GM23248 (cell line): Measurements from ENCODE around the gene ZNF93. TPM values are rescaled to one million over a fixed set of nuclear protein-coding genes. Genes with fewer than 3 reads are reported as not detected.
"Not testable (repeated sequence)": the region's sequence is repeated elsewhere in the genome, so short reads cannot be mapped to it uniquely, and the experiment has no call there.

ENCODE experiments used
- DNase-seq: peaks from one replicate; pipeline ENCODE4 v3.0.0-alpha.2; 2015
- H2AFZ ChIP-seq: fragments of 200-600 bp; sonication (generic); 2 replicates; pipeline ENCODE4 v1.6.1; 2016; ENCODE audit warnings: antibody characterized with exemption
- H3F3A ChIP-seq: fragments of 200-600 bp; sonication (generic); 2 replicates; pipeline ENCODE4 v1.6.1; 2016; ENCODE audit warnings: mild to moderate bottlenecking, antibody characterized with exemption, mixed run types; ENCODE audit not compliant: insufficient read depth
- H3K27ac ChIP-seq: fragments of 200-600 bp; sonication (generic); 2 replicates; pipeline ENCODE4 v1.5.1; 2016; ENCODE audit warnings: mild to moderate bottlenecking
- H3K27me3 ChIP-seq: fragments of 200-600 bp; sonication (generic); replicated peaks from 2 replicates; pipeline ENCODE4 v1.6.1; 2016; ENCODE audit warnings: mild to moderate bottlenecking; ENCODE audit not compliant: insufficient read depth
- H3K36me3 ChIP-seq: fragments of 200-600 bp; sonication (generic); 2 replicates; pipeline ENCODE4 v1.6.1; 2016; ENCODE audit warnings: low read depth, mild to moderate bottlenecking
- H3K4me1 ChIP-seq: fragments of 200-600 bp; sonication (generic); 2 replicates; pipeline ENCODE4 v1.6.1; 2016; ENCODE audit warnings: mild to moderate bottlenecking; ENCODE audit not compliant: insufficient read depth
- H3K4me2 ChIP-seq: fragments of 200-600 bp; sonication (generic); one replicate; pipeline ENCODE4 v1.6.1; 2016; ENCODE audit warnings: mild to moderate bottlenecking; ENCODE audit not compliant: unreplicated experiment
- H3K4me3 ChIP-seq: fragments of 200-600 bp; sonication (generic); 2 replicates; pipeline ENCODE4 v1.5.1; 2016; ENCODE audit warnings: mild to moderate bottlenecking
- H3K79me2 ChIP-seq: fragments of 200-600 bp; sonication (generic); 2 replicates; pipeline ENCODE4 v1.6.1; 2016; ENCODE audit warnings: mild to moderate bottlenecking; ENCODE audit not compliant: insufficient read depth
- H3K9ac ChIP-seq: fragments of 200-600 bp; sonication (generic); 2 replicates; pipeline ENCODE4 v1.6.1; 2016; ENCODE audit warnings: mild to moderate bottlenecking
- H3K9me2 ChIP-seq: fragments of 200-600 bp; sonication (generic); 2 replicates; pipeline ENCODE4 v1.6.1; 2016; ENCODE audit warnings: mixed run types, mild to moderate bottlenecking, moderate library complexity; ENCODE audit not compliant: insufficient read depth
- H3K9me3 ChIP-seq: fragments of 200-600 bp; sonication (generic); one replicate; pipeline ENCODE4 v1.6.1; 2017; ENCODE audit warnings: low read depth
- H4K20me1 ChIP-seq: fragments of 200-600 bp; sonication (generic); 2 replicates; pipeline ENCODE4 v1.6.0; 2016; ENCODE audit not compliant: insufficient read depth
- EZH2 ChIP-seq: fragments of 200-600 bp; sonication (generic); IDR thresholded peaks from 2 replicates; pipeline ENCODE4 v1.6.1; 2018; ENCODE audit warnings: antibody characterized with exemption, mild to moderate bottlenecking; ENCODE audit not compliant: insufficient read depth, poor library complexity, severe bottlenecking
- EZH2phosphoT487 ChIP-seq: fragments of 200-600 bp; sonication (generic); IDR thresholded peaks from 2 replicates; pipeline ENCODE4 v1.6.1; 2018; ENCODE audit warnings: antibody characterized with exemption, moderate library complexity, mild to moderate bottlenecking, low read depth; ENCODE audit not compliant: insufficient read depth
- WGBS, 2 experiments: methylation state at CpG; one replicate each; pipeline ENCODE4 v1.1.6; 2015 to 2017; ENCODE audit warnings: low lambda C conversion rate in 2 of 2, low coverage in 1 of 2; ENCODE audit errors: missing lambda C conversion rate in 2 of 2; 5-methylcytosine and 5-hydroxymethylcytosine counted together
- in situ Hi-C: fragments of 300-500 bp; cut with MboI; formaldehyde crosslinking; loops from 2 replicates; pipeline ENCODE4 v1.15.0; 2020
- polyA plus RNA-seq: library from polyadenylated mRNA; unstranded; fragments of >200 nt; fragmentation: Nextera tagmentation; extraction: Ambion mirVana; gene quantifications from 2 replicates; pipeline ENCODE4 v1.2.1, GENCODE V29; 2016
- total RNA-seq: library from RNA; depleted of rRNA; stranded (reverse); fragments of >200 nt; shearing (Covaris generic); gene quantifications from 2 replicates; pipeline ENCODE4 v1.2.3, GENCODE V29; 2014; rRNA removed

The ZNF93 gene
- total RNA-seq (5.0 and 7.0 TPM in 2 replicates), polyA plus RNA-seq (3.8 and 4.5 TPM in 2 replicates)

GRCh38 chr19:19900729-19901444, at the start of gene ZNF93:
ZNF93 (plus strand) TSS chr19:19900946; CDS start chr19:19901089, 143 bp downstream.
- H3K27ac ChIP-seq = peak within 1 kb of the TSS; percentile 89
- H4K20me1 ChIP-seq = no peaks in the 10 kb centered on the region
- in situ Hi-C loops = no loop called here
- H3K4me3 ChIP-seq = peak within 1 kb of the TSS; percentile 91
- no peaks in the 10 kb centered on the region for H3K27me3 ChIP-seq
- WGBS, 2 experiments = 1 to 2% methylated on average over 34 of the region's 35 CpGs
- TF ChIP-seq EZH2phosphoT487 = no peak
- TF ChIP-seq EZH2 = no peak
- no peaks in the 10 kb centered on the region for H3K9me2 ChIP-seq
- no peaks in the 10 kb centered on the region for H3K36me3 ChIP-seq
- H3K9ac ChIP-seq = peak within 1 kb of the TSS; percentile 88
- peak within 1 kb of the TSS; percentile 93 for H2AFZ ChIP-seq
- peak within 1 kb of the TSS; percentile 88 for H3K4me2 ChIP-seq
- DNase-seq = peak; percentile 99
- H3K4me1 ChIP-seq = peaks cover 4% of the 10 kb centered on the region; the same call in 1 of the 2 replicates
- H3K9me3 ChIP-seq = no peaks in the 10 kb centered on the region
- H3K79me2 ChIP-seq = peaks cover 41% of the 10 kb centered on the region
- H3F3A ChIP-seq = peaks cover 25% of the 10 kb centered on the region

- H3K79me2 ChIP-seq, H3K4me1 ChIP-seq, H3K9ac ChIP-seq, H3K27ac ChIP-seq, H3K4me3 ChIP-seq, H3F3A ChIP-seq, H3K9me2 ChIP-seq, H3K36me3 ChIP-seq, H3K27me3 ChIP-seq, DNase-seq, in situ Hi-C loops, H4K20me1 ChIP-seq, H2AFZ ChIP-seq, H3K9me3 ChIP-seq, H3K4me2 ChIP-seq: not testable (repeated sequence)
- WGBS, 2 experiments = 17 to 25% methylated on average over 2 of the region's 2 CpGs
Measured at GRCh38 chr19:19851740-19852139, 49.0 kb upstream of the ZNF93 start.

DNA sequence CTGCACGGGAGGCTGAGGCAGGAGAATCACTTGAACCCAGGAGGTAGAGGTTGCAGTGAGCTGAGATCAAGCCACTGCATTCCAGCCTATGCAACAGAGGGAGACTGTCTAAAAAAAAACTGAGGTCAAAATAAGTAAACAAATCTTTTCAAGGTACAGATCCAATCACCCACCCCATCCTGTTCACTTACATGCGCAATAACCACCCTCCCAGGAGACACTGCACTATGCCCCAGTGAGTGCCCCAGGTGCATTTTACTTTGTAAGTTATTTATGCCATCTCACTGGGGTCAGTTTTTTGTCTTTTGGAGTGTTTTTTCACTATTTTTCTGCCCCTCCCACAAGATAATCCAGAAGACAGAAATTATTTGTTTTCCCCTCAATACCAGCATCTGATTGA, 42.0 kb upstream of the ZNF93 start:
- Histone ChIP-seq H3K27ac (no peak overlapping the region), H3K4me3 (no peak overlapping the region), H3K9ac (no peak overlapping the region), H3K4me1 (no peaks in the 10 kb centered on the region), H3K36me3 (no peaks in the 10 kb centered on the region), H2AFZ (no peak overlapping the region), H3K27me3 (no peaks in the 10 kb centered on the region), H3K79me2 (no peaks in the 10 kb centered on the region), H4K20me1 (no peaks in the 10 kb centered on the region), H3K4me2 (no peak overlapping the region), H3K9me2 (no peaks in the 10 kb centered on the region), H3F3A (no peaks in the 10 kb centered on the region), H3K9me3 (no peaks in the 10 kb centered on the region)
- 49 to 58% methylated on average over 2 of the region's 2 CpGs for WGBS, 2 experiments
- in situ Hi-C loops = no loop called here
- DNase-seq = no peak
- TF ChIP-seq EZH2phosphoT487 = no peak
- no peak for TF ChIP-seq EZH2

GRCh38 chr19:19860756-19861390, 39.9 kb upstream of the ZNF93 start:
- Histone ChIP-seq H3K4me1 (no peaks in the 10 kb centered on the region), H3K9me3 (no peaks in the 10 kb centered on the region), H4K20me1 (no peaks in the 10 kb centered on the region), H2AFZ (peak overlapping the region; percentile 38; the same call in 1 of the 2 replicates), H3K36me3 (no peaks in the 10 kb centered on the region), H3K9ac (no peak overlapping the region), H3K4me2 (no peak overlapping the region), H3F3A (peaks cover 2% of the 10 kb centered on the region; the same call in 1 of the 2 replicates), H3K79me2 (no peaks in the 10 kb centered on the region), H3K27ac (no peak overlapping the region), H3K9me2 (no peaks in the 10 kb centered on the region), H3K4me3 (no peak overlapping the region), H3K27me3 (no peaks in the 10 kb centered on the region)
- TF ChIP-seq EZH2 (no peak), EZH2phosphoT487 (no peak)
- no peak for DNase-seq
- WGBS, 2 experiments = 16 to 18% methylated on average over 29 of the region's 29 CpGs
- in situ Hi-C loops = no loop called here
